HepG2 (cell line): ENCODE measurements around the gene CSTF3. TPM values are rescaled to one million over a fixed set of nuclear protein-coding genes. Genes with fewer than 3 reads are reported as not detected.

Experiments used
- ATAC-seq: fragments of 200-7000 bp; cut with Tn5 transposase; 3 replicates; pipeline ENCODE4 v1.9.1; 2020; ENCODE audit warnings: mild to moderate bottlenecking, moderate library complexity
- BruUV-seq: library from RNA; stranded (reverse); fragments of 400-500 nt; replicated peaks from 2 replicates; lab custom pipeline; 2021; lab: Mats Ljungman, UMichigan
- CTCF ChIA-PET: fragments of 300-600 bp; formaldehyde crosslinking; extraction: SDS; loops from one replicate; lab custom pipeline; 2021; ENCODE audit warnings: low total read pairs, inconsistent platforms, low intra/inter-chr PET ratio; lab: Yijun Ruan, JAX
- POLR2A ChIA-PET: fragments of 350-600 bp; sonication (Branson Sonifier 250); formaldehyde crosslinking; loops from one replicate; lab custom pipeline; 2020; ENCODE audit warnings: antibody characterized with exemption, inconsistent platforms; lab: Yijun Ruan, JAX
- DNase-seq: peaks from one replicate; pipeline ENCODE4 v3.0.0-alpha.2; 2015; ENCODE audit warnings: low spot score
- FAIRE-seq: peaks from 3 replicates; lab custom pipeline; 2011; peaks lifted over from hg19 to GRCh38; lab: Jason Lieb, UNC
- H2AFZ ChIP-seq: one replicate; pipeline ENCODE4 v1.6.1; 2011; ENCODE audit warnings: low read length, inconsistent platforms
- H3K27ac ChIP-seq: fragments of 300-600 bp; 3 replicates; pipeline ENCODE4 v1.8.0; 2011; ENCODE audit warnings: mixed run types, mild to moderate bottlenecking, mixed read lengths, low read length, inconsistent platforms; ENCODE audit not compliant: insufficient read depth; ENCODE audit errors: extremely low read length
- H3K27me3 ChIP-seq, 2 experiments: fragments of 200-600 bp in 1 of 2; 2 replicates in 1 of 2; 3 replicates in 1 of 2; pipeline versions ENCODE4 v1.6.0 to v1.8.0; 2011; ENCODE audit warnings: low read length in 2 of 2, mild to moderate bottlenecking in 2 of 2, moderate library complexity in 2 of 2, inconsistent platforms in 1 of 2; ENCODE audit not compliant: insufficient read depth in 2 of 2, control insufficient read depth in 1 of 2
- H3K36me3 ChIP-seq, 2 experiments: fragments of 200-600 bp in 1 of 2; replicated peaks in 1 of 2; 2 replicates in 1 of 2; 3 replicates in 1 of 2; pipeline versions ENCODE4 v1.5.1 to v1.8.0; 2011; ENCODE audit warnings: low read length in 2 of 2, inconsistent platforms in 1 of 2; ENCODE audit not compliant: insufficient read depth in 2 of 2, control insufficient read depth in 1 of 2
- H3K4me1 ChIP-seq: 2 replicates; pipeline ENCODE4 v1.5.1; 2012; ENCODE audit warnings: low read length, inconsistent platforms; ENCODE audit not compliant: insufficient read depth
- H3K4me2 ChIP-seq: 2 replicates; pipeline ENCODE4 v1.6.0; 2011; ENCODE audit warnings: low read depth, low read length, inconsistent platforms
- H3K4me3 ChIP-seq, 3 experiments: fragments of 200-600 bp in 1 of 3; sonication (generic), shearing (Covaris generic) in 1 of 3; replicated peaks in 1 of 3; 2 replicates each; pipeline ENCODE4 v1.5.1; 2011 to 2016; ENCODE audit warnings: low read length in 3 of 3, inconsistent platforms in 2 of 3, low read depth in 2 of 3, mild to moderate bottlenecking in 2 of 3, control low read depth in 1 of 3, mixed read lengths in 1 of 3; ENCODE audit not compliant: insufficient read depth in 1 of 3
- H3K79me2 ChIP-seq: one replicate; pipeline ENCODE4 v1.6.1; 2011; ENCODE audit warnings: low read length, inconsistent platforms; ENCODE audit not compliant: insufficient read depth
- H3K9ac ChIP-seq: 2 replicates; pipeline ENCODE4 v1.6.0; 2011; ENCODE audit warnings: mild to moderate bottlenecking, low read depth, low read length, inconsistent platforms; ENCODE audit not compliant: insufficient read depth
- H3K9me3 ChIP-seq: 2 replicates; pipeline ENCODE4 v1.5.1; 2012; ENCODE audit warnings: mild to moderate bottlenecking, low read length
- H4K20me1 ChIP-seq: 2 replicates; pipeline ENCODE4 v1.6.0; 2011; ENCODE audit warnings: inconsistent platforms, mild to moderate bottlenecking, low read length, moderate library complexity; ENCODE audit not compliant: insufficient read depth
- ETV6 ChIP-seq: sonication (generic); formaldehyde crosslinking; conservative IDR thresholded peaks from 2 replicates; pipeline ENCODE4 v1.4.0; 2020; ENCODE audit warnings: missing genetic modification reagents
- RARG ChIP-seq: sonication (generic); formaldehyde crosslinking; IDR thresholded peaks from 2 replicates; pipeline ENCODE4 v1.4.0; 2020; ENCODE audit warnings: low read depth, mild to moderate bottlenecking, missing genetic modification reagents
- SIN3A ChIP-seq: IDR thresholded peaks from 2 replicates; pipeline ENCODE4 v1.6.1; 2011; ENCODE audit warnings: low read depth, mild to moderate bottlenecking, control low read depth, low read length, borderline replicate concordance
- THAP11 ChIP-seq: IDR thresholded peaks from 2 replicates; pipeline ENCODE4 v1.6.1; 2016; ENCODE audit warnings: missing biosample characterization, missing genetic modification reagents
- ZKSCAN5 ChIP-seq: sonication (generic); formaldehyde crosslinking; IDR thresholded peaks from 2 replicates; pipeline ENCODE4 v1.5.1; 2020; ENCODE audit warnings: mild to moderate bottlenecking, missing genetic modification reagents
- ZNF576 ChIP-seq: sonication (generic); formaldehyde crosslinking; IDR thresholded peaks from 2 replicates; pipeline ENCODE4 v1.4.0; 2020; ENCODE audit warnings: mild to moderate bottlenecking, missing genetic modification reagents
- WGBS: methylation state at CpG from one replicate; pipeline ENCODE4 v1.1.6; 2017; ENCODE audit warnings: low lambda C conversion rate; 5-methylcytosine and 5-hydroxymethylcytosine counted together
- in situ Hi-C: cut with HindIII; loops from 2 replicates; pipeline ENCODE4 v1.10.0; 2017; ENCODE audit warnings: low pct_unique_long_range_greater_than_20kb; ENCODE audit not compliant: extremely low pct_ligation_motif_present
- intact Hi-C: fragments of 100-400 bp; cut with micrococcal nuclease; formaldehyde crosslinking; loops from one replicate; pipeline ENCODE4 v1.10.0; 2022; ENCODE audit not compliant: unreplicated experiment
- polyA plus RNA-seq, 8 experiments: library from polyadenylated mRNA; depleted of rRNA in 3 of 8; stranded (reverse) in 7 of 8; unstranded in 1 of 8; fragments of >200 nt; fragmentation: Illumina TruSeq in 4 of 8; extraction: Trizol in 4 of 8; gene quantifications; 2 replicates each; pipeline versions ENCODE4 v1.2.1 to v1.2.3, GENCODE V29; 2011 to 2016; ENCODE audit warnings: low read depth in 4 of 8, missing spikeins in 1 of 8, mixed read lengths in 1 of 8; ENCODE audit not compliant: insufficient read depth in 1 of 8
- total RNA-seq, 5 experiments: library from RNA; depleted of rRNA; stranded (reverse); fragments of >200 nt; fragmentation: Illumina TruSeq; extraction: Trizol; gene quantifications; 2 replicates each; pipeline ENCODE4 v1.2.3, GENCODE V29; 2016; ENCODE audit warnings: low read depth in 1 of 5

Gene CSTF3
- total and polyA plus RNA-seq, 2 of the 13 experiments (the other 11 are each of a cell fraction or from before 2014, with no cell fraction given) = 21.5 to 43.6 TPM

- intact Hi-C loops (no loop called here), in situ Hi-C loops (no loop called here)
- DNase-seq = no peak
- H3K4me2 ChIP-seq = no peak overlapping the region
- H3K36me3 ChIP-seq = peaks cover 0 to 3% of the 10 kb centered on the region in 2 experiments; a peak in 4 of 5 replicates
- no peak overlapping the region for H3K27ac ChIP-seq
- H3K27me3 ChIP-seq = no peaks in the 10 kb centered on the region
- H4K20me1 ChIP-seq = no peaks in the 10 kb centered on the region
- H3K4me1 ChIP-seq = 0 out of 2 replicates have a peak, but pooled peaks cover 8% of the 10 kb centered on the region
- ChIA-PET CTCF (no interaction called here), POLR2A (no interaction called here)
- no TSS peak for BruUV-seq
- ATAC-seq = no peak
- no peak overlapping the region for H3K4me3 ChIP-seq
- no peak overlapping the region for H3K9ac ChIP-seq
- no peak for TF ChIP-seq ETV6 (CRISPR knock-in tag)
- no peak for TF ChIP-seq SIN3A
- TF ChIP-seq ZKSCAN5 (CRISPR knock-in tag) = no peak
- TF ChIP-seq RARG (CRISPR knock-in tag) = no peak
- H3K9me3 ChIP-seq = no peaks in the 10 kb centered on the region
- H3K79me2 ChIP-seq = no peaks in the 10 kb centered on the region
- FAIRE-seq = no peak
- H2AFZ ChIP-seq = no peak overlapping the region
Measured at GRCh38 chr11:33055375-33055774, 105.9 kb downstream of the CSTF3 start.

DNA sequence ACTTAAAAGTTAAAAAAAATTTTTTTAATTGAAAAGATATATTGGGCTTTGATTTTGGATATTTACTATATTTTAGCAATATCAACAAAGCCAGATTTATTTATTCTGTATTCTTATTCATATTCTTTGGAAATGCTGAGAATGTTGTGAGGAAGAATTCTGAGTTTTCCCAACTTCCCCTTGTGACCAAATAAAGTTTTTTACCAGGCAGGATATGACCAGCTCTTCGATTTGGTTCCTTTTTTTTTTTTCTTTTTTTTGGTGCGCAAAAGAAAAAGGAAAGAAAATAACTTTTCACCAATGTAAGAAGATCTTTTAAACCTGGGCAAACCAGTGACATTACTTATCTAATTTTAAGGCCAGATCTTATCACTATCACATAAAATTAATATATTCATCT, 109.0 kb downstream of the CSTF3 start:
- no peak for DNase-seq
- 82% methylated on average over 2 of the region's 2 CpGs for WGBS
- H3K27ac ChIP-seq = no peak overlapping the region

More for the DNA sequence above, 109.0 kb downstream of the CSTF3 start:
- Histone ChIP-seq H4K20me1 (no peaks in the 10 kb centered on the region), H2AFZ (no peak overlapping the region), H3K9ac (no peak overlapping the region), H3K4me3 (no peak overlapping the region), H3K9me3 (no peaks in the 10 kb centered on the region), H3K27me3 (no peaks in the 10 kb centered on the region), H3K4me1 (peaks cover 30% of the 10 kb centered on the region), H3K79me2 (no peaks in the 10 kb centered on the region), H3K36me3 (no peaks in the 10 kb centered on the region; a peak in 1 of 5 replicates), H3K4me2 (no peak overlapping the region)
- ATAC-seq = no peak
- no peak for FAIRE-seq
- BruUV-seq = no TSS peak
- ChIA-PET CTCF (no interaction called here), POLR2A (no interaction called here)
- in situ Hi-C loops = no loop called here
- intact Hi-C loops = no loop called here
- TF ChIP-seq ZNF576 (CRISPR knock-in tag) (no peak), THAP11 (no peak)
